ENCODE results near the gene TMEM255A. TPM values are rescaled to one million over a fixed set of nuclear protein-coding genes. Genes with fewer than 3 reads are reported as not detected.

Gene TMEM255A
- total and polyA plus RNA-seq, 2 donors from 2014 or later = 1.2 to 2.8 TPM

DNA sequence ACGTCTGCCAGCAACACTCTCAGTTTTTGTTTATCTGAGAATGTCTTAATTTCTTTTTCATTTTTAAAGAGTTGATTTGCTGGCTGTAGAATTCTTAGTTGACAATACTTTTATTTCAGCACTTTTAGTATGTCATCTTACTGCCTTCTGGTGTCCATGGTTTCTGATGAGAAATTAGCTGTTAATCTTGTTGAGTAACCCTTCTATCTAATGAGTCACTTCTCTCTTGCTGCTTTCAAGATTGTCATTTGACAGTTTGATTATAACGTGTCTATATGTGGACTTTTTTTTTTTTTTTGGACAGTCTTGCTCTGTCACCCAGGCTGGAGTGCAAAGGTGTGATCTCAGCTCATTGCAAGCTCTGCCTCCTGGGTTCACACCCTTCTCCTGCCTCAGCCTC lies 24.0 kb upstream of the TMEM255A start:
- Histone ChIP-seq H3K4me3 (ENCODE audit: low read length in 3 of 3) (no peak overlapping the region), H3K4me1 (ENCODE audit: control insufficient read depth in 2 of 3, insufficient read depth in 2 of 3, low read depth in 1 of 3, low read length in 3 of 3) (no peaks in the 10 kb centered on the region), H3K36me3 (ENCODE audit: control insufficient read depth in 2 of 3, insufficient read depth in 3 of 3, low read length in 3 of 3) (no peaks in the 10 kb centered on the region), H3K9ac (ENCODE audit: low read length in 3 of 3) (no peak overlapping the region), H3K9me3 (ENCODE audit: control insufficient read depth in 2 of 3, insufficient read depth in 1 of 3, low read length in 3 of 3) (peaks cover 0 to 5% (median 2%) of the 10 kb centered on the region in 3 donors), H3K27ac (ENCODE audit: low read depth in 2 of 2, low read length in 2 of 2) (no peak overlapping the region), H3K27me3 (ENCODE audit: control insufficient read depth, insufficient read depth, low read length) (no peaks in the 10 kb centered on the region)
- intact Hi-C loops (cut with DNase I) = no loop called here
- FAIRE-seq (no peak), DNase-seq (no peak)
- no peak for TF ChIP-seq CTCF (IDR thresholded peaks at IDR 0.05; ENCODE audit: borderline replicate concordance, extremely low read depth, insufficient read depth)

DNA sequence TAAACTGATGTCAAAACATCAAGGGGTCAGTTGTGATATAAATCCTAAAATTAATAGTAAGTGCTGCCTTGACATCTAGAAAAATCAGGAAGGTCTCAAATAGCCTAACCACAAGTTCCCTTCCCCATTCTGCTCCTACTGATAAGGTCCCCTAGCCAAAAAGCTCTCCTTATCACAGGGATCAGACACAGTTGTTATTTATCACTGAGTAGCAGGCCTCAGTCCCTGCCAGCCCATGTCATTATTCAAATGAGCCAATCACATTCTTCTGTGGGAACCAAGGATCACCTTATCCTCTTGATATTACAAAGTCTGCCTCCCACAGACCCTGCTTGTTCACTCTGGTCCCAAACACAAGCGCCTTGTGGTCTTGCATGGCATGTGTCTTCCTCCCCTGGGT lies 23.3 kb upstream of the TMEM255A start:
- H3K27me3 ChIP-seq (ENCODE audit: control insufficient read depth, insufficient read depth, low read length) = no peaks in the 10 kb centered on the region
- H3K27ac ChIP-seq (ENCODE audit: low read depth in 2 of 2, low read length in 2 of 2) = no peak overlapping the region
- intact Hi-C loops (cut with DNase I) = no loop called here
- H3K9ac ChIP-seq (ENCODE audit: low read length in 3 of 3) = no peak overlapping the region
- no peaks in the 10 kb centered on the region for H3K36me3 ChIP-seq (ENCODE audit: control insufficient read depth in 2 of 3, insufficient read depth in 3 of 3, low read length in 3 of 3)
- DNase-seq = no peak
- TF ChIP-seq CTCF (IDR thresholded peaks at IDR 0.05; ENCODE audit: borderline replicate concordance, extremely low read depth, insufficient read depth) = no peak
- H3K9me3 ChIP-seq (ENCODE audit: control insufficient read depth in 2 of 3, insufficient read depth in 1 of 3, low read length in 3 of 3) = peaks cover 0 to 5% (median 2%) of the 10 kb centered on the region in 3 donors
- H3K4me1 ChIP-seq (ENCODE audit: control insufficient read depth in 2 of 3, insufficient read depth in 2 of 3, low read depth in 1 of 3, low read length in 3 of 3) = no peaks in the 10 kb centered on the region
- FAIRE-seq = no peak
- H3K4me3 ChIP-seq (ENCODE audit: low read length in 3 of 3) = no peak overlapping the region

DNA sequence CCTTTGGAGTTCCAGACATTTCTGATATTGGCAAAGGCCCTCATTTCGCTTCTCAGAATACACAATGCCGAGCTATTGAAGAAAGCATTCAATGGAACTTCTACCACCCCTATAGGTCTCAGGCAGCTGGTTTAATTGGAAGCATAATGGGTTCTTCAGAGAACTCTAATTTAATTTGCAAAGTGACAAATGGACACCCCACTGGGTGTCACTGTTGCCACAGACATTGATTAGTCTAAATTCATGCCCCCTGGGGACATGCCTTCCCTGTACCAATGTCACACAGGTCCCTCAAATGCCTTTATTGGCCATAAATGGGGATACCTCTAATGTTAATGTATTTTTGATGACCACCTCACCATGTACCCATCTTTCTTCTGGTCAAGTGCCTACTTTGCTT lies 22.9 kb upstream of the TMEM255A start:
- H3K9ac ChIP-seq (ENCODE audit: low read length in 3 of 3) = no peak overlapping the region

More for the DNA sequence above, 22.9 kb upstream of the TMEM255A start:
- no peaks in the 10 kb centered on the region for H3K4me1 ChIP-seq (ENCODE audit: control insufficient read depth in 2 of 3, insufficient read depth in 2 of 3, low read depth in 1 of 3, low read length in 3 of 3)
- intact Hi-C loops (cut with DNase I) = no loop called here
- H3K36me3 ChIP-seq (ENCODE audit: control insufficient read depth in 2 of 3, insufficient read depth in 3 of 3, low read length in 3 of 3) = no peaks in the 10 kb centered on the region
- TF ChIP-seq CTCF (IDR thresholded peaks at IDR 0.05; ENCODE audit: borderline replicate concordance, extremely low read depth, insufficient read depth) = no peak
- FAIRE-seq = no peak
- H3K27me3 ChIP-seq (ENCODE audit: control insufficient read depth, insufficient read depth, low read length) = no peaks in the 10 kb centered on the region
- peaks cover 0 to 5% (median 2%) of the 10 kb centered on the region in 3 donors for H3K9me3 ChIP-seq (ENCODE audit: control insufficient read depth in 2 of 3, insufficient read depth in 1 of 3, low read length in 3 of 3)
- no peak overlapping the region for H3K27ac ChIP-seq (ENCODE audit: low read depth in 2 of 2, low read length in 2 of 2)
- no peak overlapping the region for H3K4me3 ChIP-seq (ENCODE audit: low read length in 3 of 3)
- no peak for DNase-seq

All from kidney (tissue), 14 donors.